K562 (cell line): ENCODE measurements around the gene MTARC2. TPM values are rescaled to one million over a fixed set of nuclear protein-coding genes. Genes with fewer than 3 reads are reported as not detected.

Experiments used
- ATAC-seq: fragments of 200-7000 bp; cut with Tn5 transposase; 3 replicates; pipeline ENCODE4 v1.9.1; 2020; ENCODE audit warnings: moderate library complexity
- BruUV-seq: library from RNA; stranded (reverse); fragments of 400-500 nt; replicated peaks from 2 replicates; lab custom pipeline; 2021; lab: Mats Ljungman, UMichigan
- CTCF ChIA-PET: fragments of 300-600 bp; formaldehyde crosslinking; extraction: SDS; loops from one replicate; lab custom pipeline; 2021; ENCODE audit warnings: low intra/inter-chr PET ratio; lab: Yijun Ruan, JAX
- POLR2A ChIA-PET: fragments of 300-600, 350-650 bp; sonication (Branson Sonifier 250); formaldehyde crosslinking; extraction: SDS; loops from one replicate; lab custom pipeline; 2021; ENCODE audit warnings: antibody characterized with exemption, inconsistent platforms; lab: Yijun Ruan, JAX
- DNase-seq, 4 experiments: peaks; one replicate each; pipeline versions ENCODE4 v3.0.0 to v3.0.0-alpha.2; 2011 to 2018; ENCODE audit warnings: low spot score in 3 of 4, mixed read lengths in 3 of 4; ENCODE audit errors: extremely low read depth in 1 of 4
- FAIRE-seq: peaks from 2 replicates; lab custom pipeline; 2011; peaks lifted over from hg19 to GRCh38; lab: Jason Lieb, UNC
- H2AFZ ChIP-seq: 2 replicates; pipeline ENCODE4 v1.6.0; 2011; ENCODE audit warnings: low read depth, low read length, control low read depth, inconsistent platforms
- H3K27ac ChIP-seq: fragments of 200-600 bp; 3 replicates; pipeline ENCODE4 v1.8.0; 2011; ENCODE audit warnings: low read depth, mild to moderate bottlenecking, control low read depth, inconsistent platforms, low read length, moderate library complexity, mixed read lengths; ENCODE audit errors: extremely low read depth
- H3K27me3 ChIP-seq, 2 experiments: fragments of 300-600 bp in 1 of 2; 2 replicates in 1 of 2; 3 replicates in 1 of 2; pipeline versions ENCODE4 v1.6.0 to v1.8.0; 2011; ENCODE audit warnings: inconsistent platforms in 2 of 2, low read length in 2 of 2, mild to moderate bottlenecking in 1 of 2, mixed read lengths in 1 of 2, moderate library complexity in 1 of 2; ENCODE audit not compliant: control insufficient read depth in 2 of 2, insufficient read depth in 2 of 2
- H3K36me3 ChIP-seq: fragments of 300-600 bp; 3 replicates; pipeline ENCODE4 v1.8.0; 2011; ENCODE audit warnings: mild to moderate bottlenecking, low read length, inconsistent platforms; ENCODE audit not compliant: control insufficient read depth, insufficient read depth
- H3K4me1 ChIP-seq, 2 experiments: fragments of 200-600 bp in 1 of 2; replicated peaks in 1 of 2; 2 replicates in 1 of 2; 3 replicates in 1 of 2; pipeline versions ENCODE4 v1.5.1 to v1.8.0; 2011; ENCODE audit warnings: inconsistent platforms in 2 of 2, low read length in 2 of 2, mild to moderate bottlenecking in 1 of 2, mixed read lengths in 1 of 2, moderate library complexity in 1 of 2; ENCODE audit not compliant: control insufficient read depth in 2 of 2, insufficient read depth in 2 of 2
- H3K4me2 ChIP-seq: 2 replicates; pipeline ENCODE4 v1.6.1; 2011; ENCODE audit warnings: low read length, control low read depth, inconsistent platforms, mixed read lengths; ENCODE audit not compliant: insufficient read depth
- H3K4me3 ChIP-seq: fragments of 200-600 bp; sonication (generic), shearing (Covaris generic); 2 replicates; pipeline ENCODE4 v1.5.1; 2016; ENCODE audit warnings: control low read depth, inconsistent platforms
- H3K79me2 ChIP-seq: fragments of 200-600 bp; 3 replicates; pipeline ENCODE4 v1.8.0; 2011; ENCODE audit warnings: low read length, inconsistent platforms; ENCODE audit not compliant: control insufficient read depth, insufficient read depth
- H3K9ac ChIP-seq, 2 experiments: 2 replicates each; pipeline versions ENCODE4 v1.6.0 to v1.6.1; 2011; ENCODE audit warnings: low read depth in 2 of 2, low read length in 2 of 2, control low read depth in 1 of 2, inconsistent platforms in 1 of 2, mild to moderate bottlenecking in 1 of 2, mixed read lengths in 1 of 2; ENCODE audit not compliant: insufficient read depth in 1 of 2
- H3K9me1 ChIP-seq: one replicate; pipeline ENCODE4 v1.6.0; 2011; ENCODE audit warnings: inconsistent platforms, mild to moderate bottlenecking, low read length, moderate library complexity; ENCODE audit not compliant: control insufficient read depth, insufficient read depth
- H3K9me3 ChIP-seq: replicated peaks from 2 replicates; pipeline ENCODE4 v1.5.1; 2011; ENCODE audit warnings: low read depth, low read length, inconsistent platforms; ENCODE audit not compliant: control insufficient read depth, insufficient read depth
- H4K20me1 ChIP-seq: replicated peaks from 2 replicates; pipeline ENCODE4 v1.6.1; 2011; ENCODE audit warnings: low read length, inconsistent platforms, mixed read lengths; ENCODE audit not compliant: control insufficient read depth, insufficient read depth
- FOXM1 ChIP-seq, 2 experiments: fragments of 450-650 bp in 1 of 2; sonication (generic) in 1 of 2; formaldehyde crosslinking in 1 of 2; IDR thresholded peaks; 2 replicates each; pipeline versions ENCODE4 v1.6.1 to v1.9.0; 2017 to 2022; ENCODE audit warnings: low read depth in 2 of 2, mild to moderate bottlenecking in 2 of 2, missing genetic modification reagents in 1 of 2, moderate library complexity in 1 of 2
- HMBOX1 ChIP-seq: sonication (generic); IDR thresholded peaks from 2 replicates; pipeline ENCODE4 v1.6.1; 2016
- NCOR1 ChIP-seq: fragments of 450-650 bp; IDR thresholded peaks from 2 replicates; pipeline ENCODE4 v1.6.1; 2016; ENCODE audit warnings: mild to moderate bottlenecking, moderate library complexity
- TCF3 ChIP-seq: sonication (generic); formaldehyde crosslinking; IDR thresholded peaks from 2 replicates; pipeline ENCODE4 v1.4.0; 2020; ENCODE audit warnings: mild to moderate bottlenecking, missing genetic modification reagents
- ZBTB49 ChIP-seq: sonication (generic); formaldehyde crosslinking; IDR thresholded peaks from 2 replicates; pipeline ENCODE4 v1.8.0; 2022; ENCODE audit warnings: missing genetic modification reagents, mild to moderate bottlenecking, borderline replicate concordance
- ZNF764 ChIP-seq: fragments of 250-450 bp; sonication (Bioruptor Pico); IDR thresholded peaks from 2 replicates; pipeline ENCODE4 v1.4.0; 2020; ENCODE audit warnings: low read depth, mild to moderate bottlenecking, moderate library complexity
- ZZZ3 ChIP-seq: fragments of 450-650 bp; IDR thresholded peaks from 2 replicates; pipeline ENCODE4 v1.6.1; 2016; ENCODE audit warnings: antibody characterized with exemption, mild to moderate bottlenecking, moderate library complexity
- WGBS: fragments of 100-300 bp; shearing (Covaris generic); methylation state at CpG from one replicate; pipeline ENCODE4 v1.1.6; 2016; ENCODE audit warnings: low coverage, mixed read lengths; ENCODE audit not compliant: insufficient coverage; ENCODE audit errors: missing lambda C conversion rate; 5-methylcytosine and 5-hydroxymethylcytosine counted together
- in situ Hi-C: fragments of 300-500 bp; cut with MboI; formaldehyde crosslinking; loops from 4 replicates; pipeline ENCODE4 v1.15.0; 2018; ENCODE audit warnings: inconsistent platforms, mixed read lengths
- intact Hi-C: fragments of 100-400 bp; cut with micrococcal nuclease; formaldehyde crosslinking; loops from 2 replicates; pipeline ENCODE4 v1.14.2; 2022
- polyA plus RNA-seq, 8 experiments: library from polyadenylated mRNA; depleted of rRNA in 4 of 8; stranded (reverse) in 5 of 8; unstranded in 3 of 8; fragments of >200 nt; fragmentation: Nextera tagmentation in 2 of 8; fragmentation: Illumina TruSeq in 1 of 8; extraction: Ambion mirVana in 2 of 8; extraction: Trizol in 1 of 8; gene quantifications; 2 replicates each; pipeline versions ENCODE4 v1.2.1 to v1.2.3, GENCODE V29; 2011 to 2014; ENCODE audit warnings: inconsistent platforms in 1 of 8, missing spikeins in 1 of 8
- total RNA-seq, 7 experiments: library from RNA; depleted of rRNA in 6 of 7; stranded (reverse); fragments of >200 nt in 6 of 7; fragmentation: Illumina TruSeq in 2 of 7; extraction: Trizol in 2 of 7; gene quantifications; 2 replicates each; pipeline versions ENCODE4 v1.2.1 to v1.2.3, GENCODE V29; 2011 to 2021; ENCODE audit warnings: low replicate concordance in 1 of 7
- TF ChIP-seq, protein P1 (sequence below): fragments of 450-650 bp; formaldehyde crosslinking; IDR thresholded peaks from 2 replicates; pipeline ENCODE4 v1.4.0; 2022; ENCODE audit warnings: mild to moderate bottlenecking, moderate library complexity
- TF ChIP-seq, protein P2 (sequence below), 2 experiments: fragments of 150-350 bp in 1 of 2; IDR thresholded peaks; 2 replicates each; pipeline ENCODE4 v1.6.1; 2012 to 2016; ENCODE audit warnings: low read depth in 2 of 2, low read length in 2 of 2, mild to moderate bottlenecking in 1 of 2, moderate library complexity in 1 of 2

Gene MTARC2
- total and polyA plus RNA-seq, 9 of the 15 experiments (the other 6 are each of a cell fraction or from before 2014, with no cell fraction given): 0.03 to 0.35 TPM; not detected in 7

DNA sequence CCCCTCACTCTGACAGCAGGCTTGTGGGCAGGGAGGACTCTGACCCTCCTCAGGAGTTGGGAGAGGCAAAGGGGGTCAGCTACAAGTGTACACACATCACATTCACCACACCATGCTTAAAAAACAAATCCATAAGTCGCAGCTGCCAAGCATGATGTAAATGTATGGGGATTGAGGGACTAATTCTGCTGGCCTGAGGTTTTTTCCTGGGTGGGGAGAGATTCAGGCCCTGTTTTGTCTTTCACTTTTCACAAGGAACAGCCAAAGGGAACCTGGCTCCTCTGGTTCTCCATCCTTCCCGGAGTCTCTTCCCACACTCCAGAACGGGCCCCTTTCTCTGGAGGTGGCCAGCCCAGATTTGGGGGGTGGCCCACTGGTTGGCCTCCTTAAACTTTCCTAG lies 1.3 kb upstream of the MTARC2 start:
- DNase-seq (no peak), FAIRE-seq (no peak), ATAC-seq (no peak)
- Histone ChIP-seq H3K27me3 (peaks cover 17 to 39% of the 10 kb centered on the region in 2 experiments), H2AFZ (no peak overlapping the region), H3K4me1 (peaks cover 0 to 8% of the 10 kb centered on the region in 2 experiments; a peak in 2 of 5 replicates), H3K27ac (no peak overlapping the region), H3K79me2 (no peaks in the 10 kb centered on the region), H3K4me2 (no peak overlapping the region), H3K9ac (no peak overlapping the region), H3K4me3 (no peak overlapping the region), H4K20me1 (no peaks in the 10 kb centered on the region), H3K9me3 (no peaks in the 10 kb centered on the region), H3K9me1 (no peaks in the 10 kb centered on the region), H3K36me3 (no peaks in the 10 kb centered on the region)
- WGBS: 0% methylated on average over 3 of the region's 3 CpGs
- intact Hi-C loops: no loop called here
- in situ Hi-C loops: no loop called here
- CTCF ChIA-PET: no interaction called here
- BruUV-seq: no TSS peak
- POLR2A ChIA-PET: interaction anchor here (0.6 to 1.4 kb wide), 3 partner anchors 14 to 1159 kb away, joined by 3 to 4 read pairs (median 3); no protein-coding TSS in a partner anchor
- TF ChIP-seq FOXM1 (IDR thresholded peaks at IDR 0.05; ENCODE audit: low read depth) (no peak), FOXM1 (CRISPR knock-in tag; IDR thresholded peaks at IDR 0.05; ENCODE audit: low read depth) (no peak), HMBOX1 (no peak), ZBTB49 (CRISPR knock-in tag) (no peak), ZNF764 (no peak), NCOR1 (no peak), ZZZ3 (no peak), TCF3 (no peak)
- TF ChIP-seq, protein P1, sequence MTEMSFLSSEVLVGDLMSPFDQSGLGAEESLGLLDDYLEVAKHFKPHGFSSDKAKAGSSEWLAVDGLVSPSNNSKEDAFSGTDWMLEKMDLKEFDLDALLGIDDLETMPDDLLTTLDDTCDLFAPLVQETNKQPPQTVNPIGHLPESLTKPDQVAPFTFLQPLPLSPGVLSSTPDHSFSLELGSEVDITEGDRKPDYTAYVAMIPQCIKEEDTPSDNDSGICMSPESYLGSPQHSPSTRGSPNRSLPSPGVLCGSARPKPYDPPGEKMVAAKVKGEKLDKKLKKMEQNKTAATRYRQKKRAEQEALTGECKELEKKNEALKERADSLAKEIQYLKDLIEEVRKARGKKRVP (CRISPR knock-in tag): no peak
- TF ChIP-seq, protein P2, sequence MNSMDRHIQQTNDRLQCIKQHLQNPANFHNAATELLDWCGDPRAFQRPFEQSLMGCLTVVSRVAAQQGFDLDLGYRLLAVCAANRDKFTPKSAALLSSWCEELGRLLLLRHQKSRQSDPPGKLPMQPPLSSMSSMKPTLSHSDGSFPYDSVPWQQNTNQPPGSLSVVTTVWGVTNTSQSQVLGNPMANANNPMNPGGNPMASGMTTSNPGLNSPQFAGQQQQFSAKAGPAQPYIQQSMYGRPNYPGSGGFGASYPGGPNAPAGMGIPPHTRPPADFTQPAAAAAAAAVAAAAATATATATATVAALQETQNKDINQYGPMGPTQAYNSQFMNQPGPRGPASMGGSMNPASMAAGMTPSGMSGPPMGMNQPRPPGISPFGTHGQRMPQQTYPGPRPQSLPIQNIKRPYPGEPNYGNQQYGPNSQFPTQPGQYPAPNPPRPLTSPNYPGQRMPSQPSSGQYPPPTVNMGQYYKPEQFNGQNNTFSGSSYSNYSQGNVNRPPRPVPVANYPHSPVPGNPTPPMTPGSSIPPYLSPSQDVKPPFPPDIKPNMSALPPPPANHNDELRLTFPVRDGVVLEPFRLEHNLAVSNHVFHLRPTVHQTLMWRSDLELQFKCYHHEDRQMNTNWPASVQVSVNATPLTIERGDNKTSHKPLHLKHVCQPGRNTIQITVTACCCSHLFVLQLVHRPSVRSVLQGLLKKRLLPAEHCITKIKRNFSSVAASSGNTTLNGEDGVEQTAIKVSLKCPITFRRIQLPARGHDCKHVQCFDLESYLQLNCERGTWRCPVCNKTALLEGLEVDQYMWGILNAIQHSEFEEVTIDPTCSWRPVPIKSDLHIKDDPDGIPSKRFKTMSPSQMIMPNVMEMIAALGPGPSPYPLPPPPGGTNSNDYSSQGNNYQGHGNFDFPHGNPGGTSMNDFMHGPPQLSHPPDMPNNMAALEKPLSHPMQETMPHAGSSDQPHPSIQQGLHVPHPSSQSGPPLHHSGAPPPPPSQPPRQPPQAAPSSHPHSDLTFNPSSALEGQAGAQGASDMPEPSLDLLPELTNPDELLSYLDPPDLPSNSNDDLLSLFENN (IDR thresholded peaks at IDR 0.05; ENCODE audit: low read depth in 2 of 2, low read length in 2 of 2): no peak
